Epithelial cell of esophagus (primary cell): ENCODE data around the gene PRKAR1A.

Experiments used
- DNase-seq: peaks from one replicate; pipeline ENCODE4 v3.0.0; 2010; ENCODE audit warnings: low read depth
- H3K4me3 ChIP-seq: 2 replicates; pipeline ENCODE4 v1.5.1; 2011; ENCODE audit warnings: mild to moderate bottlenecking, low read length, control low read depth
- CTCF ChIP-seq: IDR thresholded peaks from 2 replicates; pipeline ENCODE4 v1.5.1; 2011; ENCODE audit warnings: low read depth, mild to moderate bottlenecking, low read length, control low read depth, inconsistent platforms; ENCODE audit not compliant: insufficient read depth; ENCODE audit errors: missing control alignments

PRKAR1A gene

GRCh38 chr17:68592682-68593641 is 80.7 kb downstream of the PRKAR1A start:
- no peak for DNase-seq
- TF ChIP-seq CTCF = no peak
- H3K4me3 ChIP-seq = no peak overlapping the region

GRCh38 chr17:68594552-68594951 is 82.3 kb downstream of the PRKAR1A start:
- no peak overlapping the region for H3K4me3 ChIP-seq
- no peak for DNase-seq
- TF ChIP-seq CTCF = no peak

- TF ChIP-seq CTCF = no peak
- no peak overlapping the region for H3K4me3 ChIP-seq
- no peak for DNase-seq
Observed at GRCh38 chr17:68595496-68595895, 83.3 kb downstream of the PRKAR1A start.

- DNase-seq = no peak
- no peak for TF ChIP-seq CTCF
- no peak overlapping the region for H3K4me3 ChIP-seq
Observed at GRCh38 chr17:68595986-68596385, 83.8 kb downstream of the PRKAR1A start.

- H3K4me3 ChIP-seq = no peak overlapping the region
- DNase-seq = no peak
- TF ChIP-seq CTCF = no peak
Observed at GRCh38 chr17:68596411-68596945, 84.2 kb downstream of the PRKAR1A start.

GRCh38 chr17:68598074-68598473 is 85.8 kb downstream of the PRKAR1A start:
- H3K4me3 ChIP-seq = no peak overlapping the region
- DNase-seq = no peak
- TF ChIP-seq CTCF = no peak

- H3K4me3 ChIP-seq = no peak overlapping the region
Observed at GRCh38 chr17:68598545-68598961, 86.3 kb downstream of the PRKAR1A start.

More at GRCh38 chr17:68598545-68598961, 86.3 kb downstream of the PRKAR1A start:
- DNase-seq = no peak
- TF ChIP-seq CTCF = no peak
